ENCODE measurements around the gene SBK3. TPM values are rescaled to one million over a fixed set of nuclear protein-coding genes. Genes with fewer than 3 reads are reported as not detected.

Gene SBK3
- total and polyA plus RNA-seq, 2 of the 8 experiments (the other 6 are each of a cell fraction or from before 2014, with no cell fraction given): 0.76 to 1.5 TPM

DNA sequence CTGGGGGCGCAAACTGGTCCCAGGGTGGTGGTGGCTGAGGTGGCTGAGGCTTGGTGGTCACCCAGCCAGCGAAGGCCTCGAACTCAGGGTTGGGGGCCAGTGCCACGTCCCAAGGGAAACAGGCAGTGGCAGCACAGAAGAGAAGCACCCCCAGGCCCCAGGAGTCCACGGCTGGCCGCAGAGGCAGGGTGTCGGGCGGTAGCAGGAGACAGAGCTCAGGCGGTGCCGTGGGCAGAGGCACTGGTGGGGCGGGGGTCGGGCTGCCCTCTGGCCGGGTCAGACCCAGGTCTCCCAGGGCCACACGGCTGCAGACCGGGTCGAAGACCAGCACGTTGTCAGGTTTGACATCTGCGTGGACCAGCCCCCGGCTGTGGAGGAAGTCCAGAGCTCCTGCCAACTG, 4.3 kb downstream of the SBK3 start:
- ChIA-PET POLR2A (ENCODE audit: partially characterized antibody) (interaction anchor here (0.9 to 1.3 kb wide), 4 partner anchors 8 to 58 kb away, joined by 3 to 4 read pairs (median 4); partner anchors contain the start of gene FIZ1), CTCF (ENCODE audit: partially characterized antibody) (interaction anchor here (0.6 to 1.2 kb wide), 7 partner anchors 9 to 1071 kb away, joined by 3 to 8 read pairs (median 4); no protein-coding TSS in a partner anchor)
- FAIRE-seq: no peak

More for the DNA sequence above, 4.3 kb downstream of the SBK3 start:
- Histone ChIP-seq H3K9me3 (ENCODE audit: insufficient read depth in 2 of 2, low read depth in 1 of 2, low read length in 1 of 2) (no peaks in the 10 kb centered on the region), H3K79me2 (ENCODE audit: control insufficient read depth in 1 of 2, insufficient read depth in 2 of 2, low read length in 2 of 2) (no peaks in the 10 kb centered on the region), H3K27me3 (replicated peaks in 1 of 4; ENCODE audit: control insufficient read depth in 3 of 4, extremely low read depth in 1 of 4, insufficient read depth in 3 of 4, low read length in 3 of 4) (no peaks in the 10 kb centered on the region; a peak in 3 of 7 replicates), H3K18ac (ENCODE audit: extremely low read depth, low read length) (no peak overlapping the region), H4K5ac (ENCODE audit: insufficient read length, low read depth, low read length) (no peak overlapping the region), H4K8ac (ENCODE audit: extremely low read depth, insufficient read depth, low read length) (no peak overlapping the region), H2AK5ac (ENCODE audit: low read depth, low read length) (no peak overlapping the region), H3K4me1 (replicated peaks in 1 of 4; ENCODE audit: control insufficient read depth in 3 of 4, insufficient read depth in 4 of 4, low read length in 3 of 4) (peaks cover 0 to 20% (median 8%) of the 10 kb centered on the region in 4 experiments; a peak in 6 of 7 replicates), H4K20me1 (replicated peaks in 1 of 2; ENCODE audit: control insufficient read depth in 1 of 2, insufficient read depth in 2 of 2, low read length in 2 of 2) (peaks cover 0 to 3% of the 10 kb centered on the region in 2 experiments), H3K56ac (replicated peaks; ENCODE audit: insufficient read length, low read depth, low read length) (no peak overlapping the region), H2BK20ac (ENCODE audit: low read length) (no peak overlapping the region), H2BK5ac (ENCODE audit: low read depth, low read length) (no peak overlapping the region), H3K4me3 (ENCODE audit: extremely low read depth in 1 of 4, insufficient read depth in 2 of 4, low read depth in 3 of 4, low read length in 4 of 4) (no peak overlapping the region), H3K9ac (replicated peaks in 1 of 4; ENCODE audit: extremely low read depth in 1 of 4, low read depth in 3 of 4, low read length in 3 of 4) (no peak overlapping the region), H3K14ac (ENCODE audit: insufficient read length) (no peak overlapping the region), H2BK120ac (replicated peaks; ENCODE audit: low read depth, low read length) (no peak overlapping the region), H3K4me2 (ENCODE audit: insufficient read depth in 1 of 2, low read depth in 2 of 2, low read length in 2 of 2) (no peak overlapping the region), H3K23ac (ENCODE audit: insufficient read length) (no peak overlapping the region), H2BK12ac (ENCODE audit: low read depth, low read length) (no peak overlapping the region), H4K91ac (replicated peaks; ENCODE audit: insufficient read length, low read length) (no peak overlapping the region), H3K4ac (replicated peaks; ENCODE audit: insufficient read length, low read depth, low read length) (no peak overlapping the region), H2AFZ (ENCODE audit: low read length) (no peak overlapping the region), H3K79me1 (ENCODE audit: low read depth, low read length) (no peaks in the 10 kb centered on the region), H3K27ac (ENCODE audit: low read depth, low read length) (no peak overlapping the region), H2BK15ac (ENCODE audit: low read length) (no peak overlapping the region), H3K36me3 (ENCODE audit: control insufficient read depth in 2 of 4, insufficient read depth in 4 of 4, low read length in 3 of 4) (no peaks in the 10 kb centered on the region; a peak in 1 of 8 replicates), H3K23me2 (ENCODE audit: low read depth, low read length) (peaks cover 14% of the 10 kb centered on the region; the same call in 1 of the 2 replicates)
- no peak for DNase-seq (ENCODE audit: low read depth in 1 of 2, low spot score in 2 of 2)
- 88% methylated on average over 17 of the region's 19 CpGs; no CpG with 5 or more reads in 1 of the 2 experiments for WGBS, 2 experiments (ENCODE audit: extremely low coverage in 1 of 2, insufficient coverage in 1 of 2, insufficient read length in 1 of 2, insufficient replicate concordance in 2 of 2, low coverage in 1 of 2, low lambda C conversion rate in 2 of 2, missing lambda C conversion rate in 1 of 2)
- TF ChIP-seq CEBPB (IDR thresholded peaks at IDR 0.05; ENCODE audit: low read depth, low read length) (no peak), BRCA1 (IDR thresholded peaks at IDR 0.05; ENCODE audit: low read depth, low read length) (no peak), POLR2A (IDR thresholded peaks at IDR 0.05; ENCODE audit: control extremely low read depth in 1 of 2, low read depth in 2 of 2, low read length in 2 of 2) (no peak), CREB1 (IDR thresholded peaks at IDR 0.05) (no peak), JUN (IDR thresholded peaks at IDR 0.05; ENCODE audit: low read depth, low read length) (no peak), ZNF274 (IDR thresholded peaks at IDR 0.05; ENCODE audit: borderline replicate concordance, extremely low read depth, low read length) (no peak), SUZ12 (IDR thresholded peaks at IDR 0.05; ENCODE audit: low read length) (no peak), POU5F1 (IDR thresholded peaks at IDR 0.05; ENCODE audit: low read depth, low read length) (no peak)
- TF ChIP-seq, protein P1, sequence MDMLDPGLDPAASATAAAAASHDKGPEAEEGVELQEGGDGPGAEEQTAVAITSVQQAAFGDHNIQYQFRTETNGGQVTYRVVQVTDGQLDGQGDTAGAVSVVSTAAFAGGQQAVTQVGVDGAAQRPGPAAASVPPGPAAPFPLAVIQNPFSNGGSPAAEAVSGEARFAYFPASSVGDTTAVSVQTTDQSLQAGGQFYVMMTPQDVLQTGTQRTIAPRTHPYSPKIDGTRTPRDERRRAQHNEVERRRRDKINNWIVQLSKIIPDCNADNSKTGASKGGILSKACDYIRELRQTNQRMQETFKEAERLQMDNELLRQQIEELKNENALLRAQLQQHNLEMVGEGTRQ (IDR thresholded peaks at IDR 0.05; ENCODE audit: low read length): no peak
